HEK293T (cell line): Measurements from ENCODE around the gene SIRPA.
"Not testable (repeated sequence)": the region's sequence is repeated elsewhere in the genome, so short reads cannot be mapped to it uniquely, and the experiment has no call there.

Experiments
- CTCF ChIA-PET: fragments of 350-600 bp; formaldehyde crosslinking; extraction: SDS; loops from one replicate; lab custom pipeline; 2021; ENCODE audit warnings: antibody characterized with exemption, inconsistent platforms; lab: Yijun Ruan, JAX
- POLR2A ChIA-PET: fragments of 350-600 bp; formaldehyde crosslinking; extraction: SDS; loops from one replicate; lab custom pipeline; 2020; ENCODE audit warnings: antibody characterized with exemption, inconsistent platforms; lab: Yijun Ruan, JAX
- DNase-seq: peaks from one replicate; pipeline ENCODE4 v3.0.0; 2012; ENCODE audit warnings: mixed read lengths; ENCODE audit errors: extremely low spot score
- ARNT ChIP-seq: fragments of 450-650 bp; IDR thresholded peaks from 2 replicates; pipeline ENCODE4 v1.6.1; 2017; ENCODE audit warnings: mild to moderate bottlenecking
- BHLHE40 ChIP-seq: fragments of 450-650 bp; IDR thresholded peaks from 2 replicates; pipeline ENCODE4 v1.6.1; 2016; ENCODE audit warnings: mild to moderate bottlenecking, moderate library complexity, borderline replicate concordance
- CTBP1 ChIP-seq: fragments of 450-650 bp; IDR thresholded peaks from 2 replicates; pipeline ENCODE4 v1.6.1; 2016; ENCODE audit warnings: borderline replicate concordance
- ELF4 ChIP-seq: fragments of 450-650 bp; IDR thresholded peaks from 2 replicates; pipeline ENCODE4 v1.6.1; 2017; ENCODE audit warnings: antibody characterized with exemption
- FOXA1 ChIP-seq: fragments of 450-650 bp; IDR thresholded peaks from 2 replicates; pipeline ENCODE4 v1.6.1; 2016; ENCODE audit warnings: mild to moderate bottlenecking
- FOXK2 ChIP-seq: fragments of 450-650 bp; IDR thresholded peaks from 2 replicates; pipeline ENCODE4 v1.6.1; 2016; ENCODE audit warnings: mild to moderate bottlenecking
- FOXM1 ChIP-seq: fragments of 450-650 bp; IDR thresholded peaks from 2 replicates; pipeline ENCODE4 v1.6.1; 2017; ENCODE audit warnings: mild to moderate bottlenecking, borderline replicate concordance
- HDGF ChIP-seq: fragments of 450-650 bp; IDR thresholded peaks from 2 replicates; pipeline ENCODE4 v1.6.1; 2017; ENCODE audit warnings: antibody characterized with exemption, borderline replicate concordance
- L3MBTL2 ChIP-seq: fragments of 450-650 bp; conservative IDR thresholded peaks from 2 replicates; pipeline ENCODE4 v1.6.1; 2016; ENCODE audit warnings: mild to moderate bottlenecking
- LEF1 ChIP-seq: fragments of 450-650 bp; IDR thresholded peaks from 2 replicates; pipeline ENCODE4 v1.6.1; 2017; ENCODE audit warnings: mild to moderate bottlenecking, borderline replicate concordance
- NFRKB ChIP-seq: fragments of 450-650 bp; IDR thresholded peaks from 2 replicates; pipeline ENCODE4 v1.6.1; 2016; ENCODE audit warnings: mild to moderate bottlenecking, moderate library complexity
- SP1 ChIP-seq: fragments of 450-650 bp; IDR thresholded peaks from 2 replicates; pipeline ENCODE4 v1.6.1; 2017
- SUZ12 ChIP-seq: fragments of 450-650 bp; IDR thresholded peaks from 2 replicates; pipeline ENCODE4 v1.6.1; 2016; ENCODE audit warnings: mild to moderate bottlenecking
- TARDBP ChIP-seq: fragments of 450-650 bp; IDR thresholded peaks from 2 replicates; pipeline ENCODE4 v1.6.1; 2016
- ZNF384 ChIP-seq: fragments of 450-650 bp; IDR thresholded peaks from 2 replicates; pipeline ENCODE4 v1.6.1; 2016
- TF ChIP-seq, protein P1 (sequence below): fragments of 450-650 bp; IDR thresholded peaks from 2 replicates; pipeline ENCODE4 v1.6.1; 2016

The SIRPA gene

DNA sequence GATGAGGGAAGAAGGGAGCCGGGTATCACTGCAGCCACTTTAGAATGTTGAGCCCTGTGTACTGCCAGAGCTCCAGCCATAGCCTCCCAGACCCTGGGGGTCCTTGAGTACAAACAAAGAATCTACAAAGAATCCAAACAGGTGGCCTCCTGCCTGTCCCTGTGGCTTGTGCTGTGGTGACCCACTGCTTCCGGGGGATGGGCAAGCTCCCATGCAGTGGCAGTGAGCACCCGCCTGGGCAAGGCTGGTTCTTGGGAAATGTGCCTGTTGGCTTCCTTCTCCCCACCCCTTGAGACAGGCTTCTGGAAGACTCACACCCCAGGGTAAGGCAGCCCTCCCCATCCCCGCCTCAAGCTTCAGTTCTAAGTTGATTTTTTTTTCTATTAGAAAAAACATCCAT lies 13.9 kb downstream of the SIRPA start:
- CTCF ChIA-PET, result no interaction called here
- TF ChIP-seq FOXK2, result no peak
- no peak for TF ChIP-seq SP1
- TF ChIP-seq L3MBTL2, result no peak
- no peak for TF ChIP-seq FOXA1
- no peak for TF ChIP-seq FOXM1
- DNase-seq, result no peak
- POLR2A ChIA-PET, result no interaction called here

DNA sequence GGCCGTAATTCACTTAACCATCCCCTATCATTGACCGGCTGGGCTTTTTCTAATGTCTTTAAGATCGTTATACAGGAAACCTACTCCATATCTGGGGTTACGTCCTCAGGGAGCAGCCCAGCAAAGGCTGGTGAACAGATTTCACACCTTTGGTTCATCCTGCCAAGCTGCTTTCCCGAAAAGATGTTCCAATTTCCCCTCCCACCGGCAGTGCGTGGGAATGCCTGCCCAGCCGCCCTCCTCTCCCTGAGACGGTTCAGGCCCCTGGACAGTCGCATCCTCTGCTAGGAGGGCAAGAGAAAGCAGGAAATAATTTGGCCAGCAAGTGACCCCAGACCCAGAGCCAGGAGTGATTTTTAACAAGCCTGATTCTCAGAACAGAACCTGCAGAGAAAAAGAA lies 16.3 kb downstream of the SIRPA start:
- ChIA-PET POLR2A (no interaction called here), CTCF (no interaction called here)
- no peak for DNase-seq
- TF ChIP-seq SP1, result no peak
- TF ChIP-seq ZNF384, result no peak
- TF ChIP-seq FOXK2, result no peak
- TF ChIP-seq HDGF, result no peak
- no peak for TF ChIP-seq ARNT
- TF ChIP-seq FOXM1, result no peak
- TF ChIP-seq FOXA1, result no peak
- no peak for TF ChIP-seq L3MBTL2
- no peak for TF ChIP-seq SUZ12
- no peak for TF ChIP-seq NFRKB
- no peak for TF ChIP-seq BHLHE40
- no peak for TF ChIP-seq CTBP1
- TF ChIP-seq LEF1, result no peak
- TF ChIP-seq TARDBP, result no peak
- TF ChIP-seq, protein P1, sequence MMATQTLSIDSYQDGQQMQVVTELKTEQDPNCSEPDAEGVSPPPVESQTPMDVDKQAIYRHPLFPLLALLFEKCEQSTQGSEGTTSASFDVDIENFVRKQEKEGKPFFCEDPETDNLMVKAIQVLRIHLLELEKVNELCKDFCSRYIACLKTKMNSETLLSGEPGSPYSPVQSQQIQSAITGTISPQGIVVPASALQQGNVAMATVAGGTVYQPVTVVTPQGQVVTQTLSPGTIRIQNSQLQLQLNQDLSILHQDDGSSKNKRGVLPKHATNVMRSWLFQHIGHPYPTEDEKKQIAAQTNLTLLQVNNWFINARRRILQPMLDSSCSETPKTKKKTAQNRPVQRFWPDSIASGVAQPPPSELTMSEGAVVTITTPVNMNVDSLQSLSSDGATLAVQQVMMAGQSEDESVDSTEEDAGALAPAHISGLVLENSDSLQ, result no peak
- no peak for TF ChIP-seq ELF4

DNA sequence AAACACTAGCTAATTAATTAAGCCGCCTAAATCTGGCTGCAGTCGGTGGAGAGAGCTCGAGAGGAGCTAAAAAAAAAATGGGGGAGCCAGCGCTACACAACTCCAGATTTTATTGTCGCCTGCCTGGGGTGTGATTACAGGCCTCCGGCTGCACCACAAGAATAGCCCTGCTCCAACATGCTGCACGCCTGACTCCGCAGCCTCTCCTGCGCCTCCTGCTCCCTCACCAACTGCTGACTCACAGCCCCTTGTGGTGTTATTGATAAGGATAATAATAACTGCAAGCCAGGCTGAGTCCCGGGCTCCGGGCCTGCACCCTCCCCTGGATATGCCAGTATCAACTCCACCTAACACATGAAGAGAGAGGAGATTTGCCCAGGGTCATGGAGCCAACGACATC lies 16.8 kb downstream of the SIRPA start:
- TF ChIP-seq, protein P1, result no peak
- no peak for TF ChIP-seq TARDBP
- no peak for TF ChIP-seq FOXM1
- TF ChIP-seq L3MBTL2, result no peak
- no peak for TF ChIP-seq ELF4
- no peak for TF ChIP-seq SUZ12
- TF ChIP-seq HDGF, result no peak
- no peak for TF ChIP-seq NFRKB
- TF ChIP-seq ARNT, result no peak
- TF ChIP-seq FOXK2, result no peak
- TF ChIP-seq BHLHE40, result no peak
- TF ChIP-seq CTBP1, result no peak
- TF ChIP-seq LEF1, result no peak
- no peak for TF ChIP-seq FOXA1
- no peak for TF ChIP-seq ZNF384
- no peak for TF ChIP-seq SP1
- DNase-seq, result no peak
- ChIA-PET POLR2A (no interaction called here), CTCF (no interaction called here)

DNA sequence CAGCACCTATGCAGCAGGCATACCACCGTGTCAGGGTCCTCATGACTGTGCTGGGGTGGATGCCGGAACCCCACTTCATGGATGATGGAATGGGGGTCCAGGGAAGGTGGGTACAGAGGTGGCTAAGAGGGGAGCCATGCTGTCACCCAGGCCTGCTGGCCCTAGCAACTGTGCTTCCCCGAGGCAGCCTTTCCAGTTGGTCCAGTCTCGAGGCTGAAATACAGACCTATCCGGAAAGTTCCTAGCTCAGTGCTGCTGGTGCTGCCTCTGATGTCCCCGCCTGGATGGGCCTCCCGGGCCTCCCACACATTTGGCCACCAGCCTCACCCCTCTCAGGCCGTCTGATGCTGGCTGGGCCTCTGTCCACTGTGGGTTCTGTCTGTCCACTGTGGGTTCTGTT lies 17.4 kb downstream of the SIRPA start:
- POLR2A ChIA-PET, result no interaction called here
- no peak for TF ChIP-seq ZNF384
- CTCF ChIA-PET, result no interaction called here
- DNase-seq, result no peak

DNA sequence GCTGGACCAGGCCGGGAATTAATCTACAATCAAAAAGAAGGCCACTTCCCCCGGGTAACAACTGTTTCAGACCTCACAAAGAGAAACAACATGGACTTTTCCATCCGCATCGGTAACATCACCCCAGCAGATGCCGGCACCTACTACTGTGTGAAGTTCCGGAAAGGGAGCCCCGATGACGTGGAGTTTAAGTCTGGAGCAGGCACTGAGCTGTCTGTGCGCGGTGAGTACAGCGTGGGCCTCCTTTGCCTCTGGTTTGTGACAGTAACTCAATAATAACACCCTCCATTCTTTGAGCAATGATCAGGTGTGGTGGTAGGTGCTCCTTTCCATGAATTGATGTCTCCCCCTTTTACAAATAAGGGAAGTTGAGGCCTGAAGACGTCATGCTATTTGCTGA lies 20.0 kb downstream of the SIRPA start:
- DNase-seq, POLR2A ChIA-PET, CTCF ChIA-PET: not testable (repeated sequence)

DNA sequence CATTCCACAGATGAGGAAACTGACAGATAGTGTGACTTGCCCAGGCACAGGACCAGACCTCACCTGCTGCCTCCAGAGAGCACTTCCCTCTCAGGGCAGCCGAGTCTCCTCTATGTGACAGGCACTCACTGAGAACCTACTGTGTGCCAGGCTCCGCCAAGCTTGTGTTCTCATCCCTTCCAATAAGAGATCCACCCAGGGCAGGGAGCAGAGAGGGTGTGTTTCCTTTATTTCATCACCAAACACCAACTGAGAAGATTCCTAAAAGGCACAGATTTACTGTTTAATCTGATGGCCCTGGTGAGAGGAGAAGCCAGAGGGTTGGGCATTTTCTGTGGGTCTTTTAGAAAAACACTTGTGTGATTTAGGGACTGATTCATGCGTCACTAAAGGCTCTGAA lies 20.5 kb downstream of the SIRPA start:
- ChIA-PET CTCF (no interaction called here), POLR2A (no interaction called here)
- DNase-seq, result no peak
- TF ChIP-seq, protein P1, result no peak
- TF ChIP-seq FOXA1, result no peak
- no peak for TF ChIP-seq FOXK2
- no peak for TF ChIP-seq L3MBTL2
- no peak for TF ChIP-seq NFRKB
- TF ChIP-seq FOXM1, result no peak
- TF ChIP-seq TARDBP, result no peak
- TF ChIP-seq ARNT, result no peak
- TF ChIP-seq CTBP1, result no peak
- TF ChIP-seq BHLHE40, result no peak

DNA sequence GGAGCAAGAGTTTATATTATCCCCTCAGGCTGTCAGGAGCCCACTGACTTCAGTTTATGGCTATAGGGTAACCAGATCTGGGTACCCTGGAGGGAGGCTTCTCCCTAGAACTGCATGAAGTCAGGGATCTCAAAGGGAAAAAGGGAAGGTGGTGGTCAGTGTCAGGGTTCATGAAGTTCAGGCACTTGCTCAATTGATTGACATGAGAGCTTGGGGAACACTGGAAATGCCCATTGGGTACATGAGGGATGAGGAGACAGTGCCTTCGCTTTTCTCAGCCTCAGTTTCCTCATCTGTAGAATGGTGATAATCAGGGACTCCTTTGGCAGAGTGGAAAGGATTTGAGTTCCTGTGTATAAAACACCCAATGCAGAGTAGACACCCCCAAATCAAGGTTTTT lies 22.6 kb downstream of the SIRPA start:
- TF ChIP-seq ELF4 (no peak), BHLHE40 (no peak), FOXM1 (no peak), HDGF (no peak), FOXK2 (no peak), NFRKB (no peak), LEF1 (no peak), SP1 (no peak), ZNF384 (no peak), CTBP1 (no peak), ARNT (no peak), SUZ12 (no peak), TARDBP (no peak), L3MBTL2 (no peak), FOXA1 (no peak)
- TF ChIP-seq, protein P1, result no peak
- ChIA-PET POLR2A (no interaction called here), CTCF (no interaction called here)
- no peak for DNase-seq
